ENCODE measurements around the gene PHACTR4. TPM values are rescaled to one million over a fixed set of nuclear protein-coding genes. Genes with fewer than 3 reads are reported as not detected.

The PHACTR4 gene
- total and polyA plus RNA-seq, 2 donors (not counting 3 experiments of a cell fraction or from before 2014, with no cell fraction given), result 25.4 to 61.0 TPM

DNA sequence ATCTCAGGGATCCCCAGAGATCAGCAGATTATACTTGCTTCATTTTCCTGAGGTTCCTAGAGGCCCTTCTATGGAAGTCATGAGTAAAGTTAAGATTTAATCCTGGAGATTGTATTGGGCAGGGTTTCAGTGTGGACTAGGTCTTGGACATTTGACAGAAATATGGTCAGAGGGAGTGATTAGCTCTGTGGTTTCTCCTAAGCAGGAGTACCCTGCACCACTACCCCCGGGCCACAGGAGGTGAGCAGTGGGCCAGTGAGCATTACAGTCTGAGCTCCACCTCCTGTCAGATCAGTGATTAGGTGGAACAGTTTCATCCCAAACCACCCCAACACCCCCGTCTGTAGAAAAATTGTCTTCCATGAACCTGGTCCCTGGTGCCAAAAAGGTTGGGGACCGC, 43.2 kb downstream of the PHACTR4 start:
- no peak overlapping the region for H3K27ac ChIP-seq (ENCODE audit: insufficient read depth, low read depth, low read length)
- no peaks in the 10 kb centered on the region for H3K9me1 ChIP-seq (replicated peaks; ENCODE audit: control insufficient read depth, extremely low read depth, insufficient read depth, low read length)
- H3K79me2 ChIP-seq (ENCODE audit: control insufficient read depth, insufficient read depth, low read length), result peaks cover 4% of the 10 kb centered on the region
- dilution Hi-C loops (cut with MboI; ENCODE audit: extremely low pct_ligation_motif_present, low sequenced_read_pairs) (no loop called here), intact Hi-C loops (cut with micrococcal nuclease) (no loop called here)
- no peak for DNase-seq (ENCODE audit: low read depth, low spot score)
- ChIA-PET POLR2A (interaction anchor here (0.6 to 1.0 kb wide), 2 partner anchors 52 to 93 kb away, joined by 3 to 4 read pairs; partner anchors contain the start of gene RCC1), CTCF (interaction anchor here (0.9 to 5.7 kb wide), 11 partner anchors 11 to 465 kb away, joined by 3 to 60 read pairs (median 4); no protein-coding TSS in a partner anchor)
- no peak overlapping the region for H3K4me2 ChIP-seq (ENCODE audit: insufficient read depth, low read length)
- H3K4me1 ChIP-seq (ENCODE audit: control insufficient read depth, extremely low read depth, insufficient read depth, low read length), result peaks cover 18% of the 10 kb centered on the region
- TF ChIP-seq, protein P1, sequence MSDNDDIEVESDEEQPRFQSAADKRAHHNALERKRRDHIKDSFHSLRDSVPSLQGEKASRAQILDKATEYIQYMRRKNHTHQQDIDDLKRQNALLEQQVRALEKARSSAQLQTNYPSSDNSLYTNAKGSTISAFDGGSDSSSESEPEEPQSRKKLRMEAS (IDR thresholded peaks at IDR 0.05; ENCODE audit: insufficient read depth, insufficient read length), result no peak
- no peak for TF ChIP-seq POLR2AphosphoS5 (IDR thresholded peaks at IDR 0.05; ENCODE audit: insufficient read depth, low read depth, low read length)
- no peak for TF ChIP-seq JUN (IDR thresholded peaks at IDR 0.05; ENCODE audit: borderline replicate concordance, insufficient read depth, insufficient read length, low read depth)
- no peak for TF ChIP-seq POLR2A (IDR thresholded peaks at IDR 0.05; ENCODE audit: low read depth, low read length)
- TF ChIP-seq FOS (IDR thresholded peaks at IDR 0.05; ENCODE audit: borderline replicate concordance, insufficient read depth, low read length), result no peak
- TF ChIP-seq EZH2 (IDR thresholded peaks at IDR 0.05; ENCODE audit: borderline replicate concordance, low read depth, low read length, severe bottlenecking), result no peak
- no peak for TF ChIP-seq MYC (IDR thresholded peaks at IDR 0.05; ENCODE audit: low read depth, low read length)
- TF ChIP-seq GATA2 (IDR thresholded peaks at IDR 0.05; ENCODE audit: insufficient read depth, insufficient read length, low read depth, low read length), result no peak
- TF ChIP-seq, protein P2, sequence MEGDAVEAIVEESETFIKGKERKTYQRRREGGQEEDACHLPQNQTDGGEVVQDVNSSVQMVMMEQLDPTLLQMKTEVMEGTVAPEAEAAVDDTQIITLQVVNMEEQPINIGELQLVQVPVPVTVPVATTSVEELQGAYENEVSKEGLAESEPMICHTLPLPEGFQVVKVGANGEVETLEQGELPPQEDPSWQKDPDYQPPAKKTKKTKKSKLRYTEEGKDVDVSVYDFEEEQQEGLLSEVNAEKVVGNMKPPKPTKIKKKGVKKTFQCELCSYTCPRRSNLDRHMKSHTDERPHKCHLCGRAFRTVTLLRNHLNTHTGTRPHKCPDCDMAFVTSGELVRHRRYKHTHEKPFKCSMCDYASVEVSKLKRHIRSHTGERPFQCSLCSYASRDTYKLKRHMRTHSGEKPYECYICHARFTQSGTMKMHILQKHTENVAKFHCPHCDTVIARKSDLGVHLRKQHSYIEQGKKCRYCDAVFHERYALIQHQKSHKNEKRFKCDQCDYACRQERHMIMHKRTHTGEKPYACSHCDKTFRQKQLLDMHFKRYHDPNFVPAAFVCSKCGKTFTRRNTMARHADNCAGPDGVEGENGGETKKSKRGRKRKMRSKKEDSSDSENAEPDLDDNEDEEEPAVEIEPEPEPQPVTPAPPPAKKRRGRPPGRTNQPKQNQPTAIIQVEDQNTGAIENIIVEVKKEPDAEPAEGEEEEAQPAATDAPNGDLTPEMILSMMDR (IDR thresholded peaks at IDR 0.05; ENCODE audit: extremely low read depth in 1 of 2, insufficient read depth in 1 of 2, low read depth in 1 of 2, low read length in 2 of 2), result no peak
- no peaks in the 10 kb centered on the region for H3K9me3 ChIP-seq (replicated peaks; ENCODE audit: control insufficient read depth, insufficient read depth, low read length)
- no peaks in the 10 kb centered on the region for H3K27me3 ChIP-seq (ENCODE audit: control insufficient read depth in 2 of 2, insufficient read depth in 2 of 2, low read length in 2 of 2)
- no peak overlapping the region for H3K4me3 ChIP-seq (replicated peaks in 1 of 3; ENCODE audit: insufficient read depth in 1 of 3, low read depth in 1 of 3, low read length in 3 of 3)
- FAIRE-seq, result no peak
- no peaks in the 10 kb centered on the region for H3K36me3 ChIP-seq (ENCODE audit: control insufficient read depth in 2 of 2, extremely low read depth in 1 of 2, insufficient read depth in 2 of 2, low read length in 2 of 2)
- no peaks in the 10 kb centered on the region for H4K20me1 ChIP-seq (replicated peaks; ENCODE audit: control insufficient read depth, extremely low read depth, insufficient read depth, low read length)
- no peak overlapping the region for H2AFZ ChIP-seq (ENCODE audit: low read depth, low read length)
- no peak overlapping the region for H3K9ac ChIP-seq (replicated peaks; ENCODE audit: extremely low read depth, insufficient read depth, low read length)
- BruUV-seq (replicated peaks), result no TSS peak

All from endothelial cell of umbilical vein (primary cell).